GM19467 (cell line): ENCODE measurements around the gene NCAPD3.
"Not testable (repeated sequence)": the region's sequence is repeated elsewhere in the genome, so short reads cannot be mapped to it uniquely, and the experiment has no call there.

ENCODE experiments used
- ATAC-seq: cut with Tn5 transposase; IDR thresholded peaks from one replicate; pipeline ENCODE4 v1.9.1; 2021; ENCODE audit warnings: mild to moderate bottlenecking, moderate library complexity; ENCODE audit not compliant: unreplicated experiment

The NCAPD3 gene, protein sequence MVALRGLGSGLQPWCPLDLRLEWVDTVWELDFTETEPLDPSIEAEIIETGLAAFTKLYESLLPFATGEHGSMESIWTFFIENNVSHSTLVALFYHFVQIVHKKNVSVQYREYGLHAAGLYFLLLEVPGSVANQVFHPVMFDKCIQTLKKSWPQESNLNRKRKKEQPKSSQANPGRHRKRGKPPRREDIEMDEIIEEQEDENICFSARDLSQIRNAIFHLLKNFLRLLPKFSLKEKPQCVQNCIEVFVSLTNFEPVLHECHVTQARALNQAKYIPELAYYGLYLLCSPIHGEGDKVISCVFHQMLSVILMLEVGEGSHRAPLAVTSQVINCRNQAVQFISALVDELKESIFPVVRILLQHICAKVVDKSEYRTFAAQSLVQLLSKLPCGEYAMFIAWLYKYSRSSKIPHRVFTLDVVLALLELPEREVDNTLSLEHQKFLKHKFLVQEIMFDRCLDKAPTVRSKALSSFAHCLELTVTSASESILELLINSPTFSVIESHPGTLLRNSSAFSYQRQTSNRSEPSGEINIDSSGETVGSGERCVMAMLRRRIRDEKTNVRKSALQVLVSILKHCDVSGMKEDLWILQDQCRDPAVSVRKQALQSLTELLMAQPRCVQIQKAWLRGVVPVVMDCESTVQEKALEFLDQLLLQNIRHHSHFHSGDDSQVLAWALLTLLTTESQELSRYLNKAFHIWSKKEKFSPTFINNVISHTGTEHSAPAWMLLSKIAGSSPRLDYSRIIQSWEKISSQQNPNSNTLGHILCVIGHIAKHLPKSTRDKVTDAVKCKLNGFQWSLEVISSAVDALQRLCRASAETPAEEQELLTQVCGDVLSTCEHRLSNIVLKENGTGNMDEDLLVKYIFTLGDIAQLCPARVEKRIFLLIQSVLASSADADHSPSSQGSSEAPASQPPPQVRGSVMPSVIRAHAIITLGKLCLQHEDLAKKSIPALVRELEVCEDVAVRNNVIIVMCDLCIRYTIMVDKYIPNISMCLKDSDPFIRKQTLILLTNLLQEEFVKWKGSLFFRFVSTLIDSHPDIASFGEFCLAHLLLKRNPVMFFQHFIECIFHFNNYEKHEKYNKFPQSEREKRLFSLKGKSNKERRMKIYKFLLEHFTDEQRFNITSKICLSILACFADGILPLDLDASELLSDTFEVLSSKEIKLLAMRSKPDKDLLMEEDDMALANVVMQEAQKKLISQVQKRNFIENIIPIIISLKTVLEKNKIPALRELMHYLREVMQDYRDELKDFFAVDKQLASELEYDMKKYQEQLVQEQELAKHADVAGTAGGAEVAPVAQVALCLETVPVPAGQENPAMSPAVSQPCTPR (N-terminal part only)

DNA sequence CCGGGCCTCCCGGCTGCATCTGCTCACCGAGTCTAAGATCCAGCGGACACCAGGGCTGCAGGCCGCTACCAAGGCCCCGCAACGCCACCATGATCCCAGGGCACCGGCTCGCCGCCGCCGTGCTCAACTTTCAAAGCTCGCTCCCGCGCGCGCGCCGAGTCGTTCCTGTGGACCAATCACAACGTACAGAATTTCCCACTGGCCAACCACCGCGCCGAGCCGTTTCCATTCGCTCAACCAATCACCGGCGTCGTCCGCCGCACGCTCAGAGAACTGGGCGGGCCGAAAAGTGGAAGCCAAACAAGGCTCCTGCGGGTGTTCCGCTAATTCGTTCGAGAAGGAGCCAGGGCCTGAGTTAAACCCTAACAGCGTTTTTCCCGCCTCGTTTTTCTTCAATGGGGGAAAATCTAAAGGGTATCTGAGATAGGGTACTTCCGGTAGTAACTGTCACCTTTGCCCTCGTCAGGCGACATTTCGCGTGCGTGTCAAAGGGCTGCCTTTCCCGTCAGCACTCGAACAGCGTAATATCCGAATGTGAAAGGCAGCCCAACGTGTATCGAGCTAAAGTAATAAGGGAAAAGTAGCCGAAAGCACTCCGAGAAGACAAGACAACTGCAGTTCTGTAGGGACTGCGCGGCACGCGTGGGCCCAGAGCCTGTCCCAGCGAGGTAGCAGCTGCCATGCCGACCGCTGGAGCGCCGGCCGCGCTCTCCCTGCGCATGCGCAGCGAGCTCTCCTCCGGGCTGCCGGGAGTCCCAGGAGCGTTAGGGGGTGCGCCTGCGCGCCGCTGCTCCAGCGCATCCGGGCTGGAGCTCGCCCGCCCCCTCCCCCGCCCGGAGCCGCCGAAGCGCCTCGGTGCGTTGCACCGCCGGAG lies at the start of gene NCAPD3, which contains the start of gene VPS26B:
NCAPD3 (minus strand) TSS at position 132 of the 874 bp plus-strand sequence; CDS start at position 91, 41 bp downstream.
VPS26B (plus strand) TSS at position 836 of the 874 bp plus-strand sequence. CDS start 452 bp downstream, outside the sequence.
- ATAC-seq, result peak; percentile 77

DNA sequence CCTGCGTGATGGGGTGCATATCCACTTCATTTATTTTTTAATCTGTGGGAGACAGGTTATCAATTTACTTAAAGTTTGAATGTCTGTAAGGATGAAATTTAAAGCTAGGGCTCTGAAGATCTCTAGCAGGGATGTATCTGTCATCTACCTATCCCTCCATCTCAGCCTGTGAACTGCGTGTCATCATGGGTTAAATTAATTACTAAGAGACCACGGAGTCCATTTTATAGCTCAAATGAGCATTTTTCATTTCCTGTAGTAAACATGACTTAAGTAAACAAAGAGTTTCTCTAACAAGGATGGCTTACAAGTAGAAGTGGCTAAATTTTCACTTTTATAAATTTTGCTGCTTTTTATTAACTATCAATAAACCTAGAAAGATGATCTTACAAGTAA lies 49.5 kb upstream of the NCAPD3 start:
- no peak for ATAC-seq

DNA sequence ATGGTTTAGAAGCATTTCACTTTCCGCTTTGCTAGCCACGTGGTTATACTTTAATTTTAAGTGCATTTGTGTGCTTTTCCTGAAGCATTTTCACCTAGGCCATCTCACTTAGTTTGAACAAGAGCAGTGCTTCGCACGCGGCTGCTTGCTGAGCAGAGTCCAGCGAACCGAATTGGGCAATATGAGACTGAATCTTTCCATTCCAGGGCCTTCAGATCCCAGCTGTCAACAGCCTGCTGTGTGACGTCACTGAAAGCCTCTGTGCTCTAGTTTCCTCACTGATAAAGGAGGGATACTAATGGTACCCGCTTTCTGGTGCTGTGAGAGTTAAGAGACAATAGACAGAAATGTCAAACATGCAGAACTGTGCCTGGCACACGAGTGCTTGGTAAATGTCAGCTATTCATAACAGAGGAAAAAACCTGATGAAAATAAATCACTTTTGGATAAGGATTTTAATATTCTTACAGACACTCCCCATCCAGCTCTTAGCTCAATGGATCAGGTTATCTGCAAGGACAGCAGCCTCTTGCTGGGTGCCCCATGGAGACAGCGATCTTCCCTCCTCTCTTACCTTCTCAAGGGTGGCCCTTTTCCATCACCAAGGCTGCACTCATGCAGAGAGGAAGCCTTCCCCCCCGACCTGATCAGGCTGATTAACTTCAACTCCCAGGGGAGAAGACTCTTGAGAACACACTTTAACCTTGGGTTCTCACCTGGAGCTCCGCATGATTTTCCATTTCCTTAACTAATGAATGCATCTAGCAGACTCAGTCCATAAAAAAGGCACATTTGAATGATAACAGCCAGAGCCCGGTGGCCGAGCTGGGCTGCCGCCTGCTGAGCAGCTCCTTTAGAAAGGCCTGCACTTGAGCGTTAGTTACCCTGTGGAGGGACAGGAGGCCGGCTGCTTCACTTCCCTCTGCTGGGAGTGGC lies 48.9 kb upstream of the NCAPD3 start:
- ATAC-seq, result no peak

DNA sequence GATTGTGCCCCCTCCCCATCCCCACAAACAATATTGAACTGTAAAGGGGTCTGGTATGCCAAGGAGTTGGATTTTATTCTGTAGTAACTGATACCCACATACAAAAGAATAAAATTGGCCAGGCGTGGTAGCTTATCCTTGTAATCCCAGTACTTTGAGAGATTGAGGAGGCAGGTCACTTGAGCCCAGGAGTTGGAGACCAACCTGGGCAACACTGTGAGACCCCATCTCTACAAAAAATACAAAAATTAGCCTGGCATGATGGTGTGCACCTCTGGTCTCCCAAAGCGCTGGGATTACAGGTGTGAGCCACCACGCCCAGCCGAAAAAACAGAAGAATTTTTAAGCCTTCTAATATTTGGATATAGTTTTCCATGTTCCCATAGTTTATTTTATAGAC lies 48.2 kb upstream of the NCAPD3 start:
- no peak for ATAC-seq

DNA sequence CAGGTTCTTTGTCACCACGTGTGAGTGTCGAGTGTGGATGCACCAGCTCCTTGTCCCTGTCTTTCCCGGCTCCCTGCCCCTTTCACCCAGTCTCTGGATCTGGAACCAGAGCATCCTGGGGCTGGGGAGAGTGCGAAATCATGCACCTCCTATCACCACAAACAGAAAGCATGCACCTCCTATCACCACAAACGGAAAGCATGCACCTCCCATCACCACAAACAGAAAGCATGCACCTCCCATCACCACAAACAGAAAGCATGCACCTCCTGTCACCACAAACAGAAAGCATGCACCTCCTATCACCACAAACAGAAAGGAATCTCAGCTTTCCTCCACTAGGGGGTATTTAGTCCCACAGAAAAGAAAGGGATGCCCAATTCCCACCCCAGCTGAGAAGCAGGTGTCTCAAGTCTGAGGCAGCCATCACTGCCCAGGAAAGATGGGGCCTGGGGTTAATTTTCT lies 46.5 kb upstream of the NCAPD3 start:
- ATAC-seq, result no peak

DNA sequence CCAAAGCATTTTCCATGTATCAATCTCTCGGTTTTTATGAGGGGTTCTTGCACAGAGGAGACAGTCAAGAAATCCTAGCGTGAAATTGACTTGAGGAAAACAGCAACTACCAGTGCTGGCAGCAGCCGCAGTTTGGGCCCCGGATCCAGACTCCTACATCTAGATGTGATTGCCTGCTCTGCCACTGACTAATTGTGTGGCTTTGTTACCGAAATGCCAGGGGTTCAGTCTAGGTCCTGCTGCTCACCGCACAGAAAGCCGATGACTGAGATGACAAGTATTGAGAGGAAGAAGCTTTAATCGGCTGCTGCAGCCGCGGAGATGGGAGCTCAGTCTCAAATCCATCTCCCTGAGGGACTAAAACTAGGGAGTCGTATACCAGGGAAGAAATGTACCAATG lies 44.2 kb upstream of the NCAPD3 start:
- ATAC-seq, result no peak

DNA sequence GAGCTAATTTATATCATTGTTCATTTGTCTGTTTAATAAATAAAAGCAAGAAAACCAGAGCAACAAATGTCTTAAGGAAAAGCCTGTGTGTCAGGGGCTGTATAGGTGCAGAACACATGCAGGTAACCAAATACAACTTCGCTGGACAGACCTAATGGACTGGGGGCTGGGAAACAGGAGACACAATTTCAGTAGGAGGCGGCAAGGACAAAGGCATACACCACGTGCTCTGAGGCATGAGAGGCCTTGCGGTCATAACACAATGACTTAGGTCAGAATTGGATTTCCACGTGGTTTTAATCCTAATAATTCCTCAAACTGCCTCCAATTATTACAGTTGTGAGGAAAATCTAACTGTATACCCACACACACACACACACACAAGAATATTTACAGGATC lies 43.7 kb upstream of the NCAPD3 start:
- ATAC-seq, result no peak

DNA sequence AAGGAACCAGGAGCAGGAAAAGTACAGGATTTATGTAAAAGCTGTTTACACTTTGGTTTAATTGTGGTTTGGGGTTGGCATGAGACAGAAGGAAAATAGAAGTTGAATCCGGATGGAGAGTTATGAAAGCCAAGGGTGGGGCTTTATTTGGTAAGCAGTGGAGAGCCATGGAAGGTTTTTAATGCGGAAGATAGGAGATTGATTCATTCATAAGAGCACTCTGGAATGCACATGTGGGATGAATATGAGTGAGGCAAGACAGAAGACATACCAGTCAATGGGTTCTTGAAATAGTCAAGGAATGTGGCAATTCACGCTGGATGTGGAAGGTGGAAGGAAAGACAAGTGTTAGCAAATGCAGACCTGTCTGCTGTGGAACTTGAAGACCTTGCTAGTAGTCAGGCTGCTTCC lies 43.1 kb upstream of the NCAPD3 start:
- no peak for ATAC-seq

DNA sequence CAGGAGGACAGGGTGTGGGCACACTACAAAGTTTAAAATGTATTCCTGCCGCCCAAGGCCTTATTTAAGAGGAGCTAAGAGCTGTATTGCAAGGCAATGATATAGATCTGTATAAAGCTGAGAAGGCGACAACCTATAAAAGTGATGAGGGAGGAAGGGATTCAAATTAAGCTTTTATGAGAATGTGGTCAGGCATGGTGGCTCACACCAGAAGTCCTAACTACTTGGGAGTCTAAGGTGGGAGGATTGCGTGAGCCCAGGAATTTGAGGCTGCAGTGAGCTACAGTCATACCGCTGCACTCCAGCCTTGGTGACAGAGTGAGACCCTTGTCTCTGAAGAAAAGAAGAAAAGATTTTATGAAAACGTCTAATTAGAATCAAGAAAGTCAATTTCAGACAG lies 42.7 kb upstream of the NCAPD3 start:
- no peak for ATAC-seq

DNA sequence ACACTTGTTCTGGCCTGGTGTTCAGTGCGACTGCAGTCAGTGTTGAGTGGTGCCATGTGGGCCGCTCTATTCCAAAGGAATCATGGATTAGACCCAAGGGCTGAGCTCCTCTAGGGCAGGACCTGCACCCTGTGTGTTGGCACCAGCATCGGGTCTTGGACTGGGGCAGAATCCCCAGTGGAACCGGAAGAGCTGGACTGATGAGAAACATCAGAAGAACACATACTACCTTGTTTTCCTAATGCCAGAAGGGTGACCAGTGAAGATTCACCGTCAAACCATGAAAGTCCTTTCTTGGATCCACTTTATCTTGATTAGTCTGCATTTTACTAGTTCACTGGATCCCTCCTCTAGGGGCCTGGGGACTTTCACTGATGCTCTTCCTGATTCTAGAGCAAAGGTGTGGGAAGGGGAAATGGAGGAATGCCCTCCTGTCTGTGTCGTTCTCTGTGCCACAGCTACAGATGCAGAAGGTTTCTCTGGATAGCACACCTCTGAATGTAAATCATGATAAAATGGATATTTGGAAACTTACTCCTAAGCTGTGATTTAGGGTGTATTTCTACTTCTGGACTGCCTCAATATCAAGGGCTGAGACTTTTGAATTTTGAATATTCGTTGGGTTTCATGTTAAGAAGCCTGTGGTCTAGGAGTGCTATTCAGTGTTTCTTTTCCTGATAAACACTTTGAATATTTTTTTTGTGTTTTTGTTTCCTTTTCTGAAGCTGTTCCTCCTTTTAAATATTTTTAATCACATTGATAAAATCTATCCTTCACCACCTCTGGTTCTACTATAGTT lies 41.4 kb upstream of the NCAPD3 start:
- ATAC-seq, result no peak

DNA sequence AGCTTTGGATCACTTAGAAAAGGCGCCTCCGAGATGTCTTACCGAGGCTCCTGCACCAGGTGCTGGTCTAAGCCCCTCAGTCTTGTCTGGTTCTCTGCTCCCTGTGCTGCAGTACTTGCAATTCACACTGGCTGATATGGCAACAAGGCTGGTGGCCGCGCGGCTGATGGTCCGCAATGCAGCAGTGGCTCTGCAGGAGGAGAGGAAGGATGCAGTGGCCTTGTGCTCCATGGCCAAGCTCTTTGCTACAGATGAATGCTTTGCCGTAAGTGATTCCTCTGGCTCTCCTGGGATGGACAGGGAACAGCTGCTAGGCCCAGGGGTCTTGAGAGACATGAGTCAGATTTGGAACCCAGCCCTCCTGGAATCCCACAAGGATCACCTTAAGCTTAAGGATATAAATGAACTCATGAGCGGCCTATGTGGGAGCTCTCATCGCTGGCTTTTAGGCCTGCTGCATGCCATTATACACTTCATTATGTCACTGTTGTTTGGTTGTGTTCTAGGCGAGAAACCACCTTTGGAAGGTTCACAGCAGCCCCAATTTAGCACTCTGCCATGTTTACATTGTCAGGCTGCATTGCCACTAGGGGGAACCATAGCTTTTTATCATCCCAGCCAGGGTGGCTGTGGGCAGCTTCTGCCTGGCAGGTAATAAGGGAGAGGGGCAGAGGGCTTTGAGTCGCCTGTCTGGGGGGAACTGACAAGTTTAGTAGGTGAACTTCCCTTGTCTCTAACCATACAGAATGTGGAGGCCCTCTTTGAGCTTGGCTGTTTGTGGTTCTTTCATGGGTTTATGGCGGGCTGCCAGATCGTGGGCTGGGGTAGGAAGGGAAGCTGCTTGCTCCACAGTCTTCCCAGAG lies 38.1 kb upstream of the NCAPD3 start:
- ATAC-seq, result no peak

DNA sequence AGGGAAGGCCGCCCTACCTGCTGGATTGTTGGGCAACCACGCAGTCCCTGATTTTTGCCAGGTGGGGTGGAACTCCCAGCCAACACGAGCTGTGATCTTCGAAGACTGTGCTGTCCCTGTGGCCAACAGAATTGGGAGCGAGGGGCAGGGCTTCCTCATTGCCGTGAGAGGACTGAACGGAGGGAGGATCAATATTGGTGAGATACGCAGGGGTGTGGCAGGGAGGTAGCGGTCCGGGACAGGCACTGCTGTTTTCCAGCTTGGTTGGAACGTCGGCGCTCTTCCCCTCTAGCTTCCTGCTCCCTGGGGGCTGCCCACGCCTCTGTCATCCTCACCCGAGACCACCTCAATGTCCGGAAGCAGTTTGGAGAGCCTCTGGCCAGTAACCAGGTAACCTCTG lies 37.2 kb upstream of the NCAPD3 start:
- ATAC-seq, result no peak

DNA sequence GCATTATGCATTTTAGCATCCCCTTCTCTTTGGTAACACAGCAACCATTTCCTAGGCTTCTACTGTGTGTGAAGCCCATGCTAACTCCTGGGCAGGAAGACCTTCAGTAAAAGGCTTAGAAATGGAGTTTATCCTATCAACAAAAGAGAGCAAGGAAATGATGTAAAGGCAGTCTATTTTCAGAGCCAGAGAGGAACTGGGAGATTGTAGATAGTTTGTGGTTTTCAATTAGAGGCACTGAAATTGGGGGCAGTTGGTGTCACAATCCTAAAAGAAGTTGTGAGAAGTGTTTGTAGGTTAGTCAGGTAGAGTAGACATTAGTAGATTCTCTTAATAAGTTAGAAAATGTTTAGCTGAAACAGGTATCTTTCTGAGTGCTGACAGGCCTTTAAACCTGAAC lies 36.7 kb upstream of the NCAPD3 start:
- no peak for ATAC-seq

DNA sequence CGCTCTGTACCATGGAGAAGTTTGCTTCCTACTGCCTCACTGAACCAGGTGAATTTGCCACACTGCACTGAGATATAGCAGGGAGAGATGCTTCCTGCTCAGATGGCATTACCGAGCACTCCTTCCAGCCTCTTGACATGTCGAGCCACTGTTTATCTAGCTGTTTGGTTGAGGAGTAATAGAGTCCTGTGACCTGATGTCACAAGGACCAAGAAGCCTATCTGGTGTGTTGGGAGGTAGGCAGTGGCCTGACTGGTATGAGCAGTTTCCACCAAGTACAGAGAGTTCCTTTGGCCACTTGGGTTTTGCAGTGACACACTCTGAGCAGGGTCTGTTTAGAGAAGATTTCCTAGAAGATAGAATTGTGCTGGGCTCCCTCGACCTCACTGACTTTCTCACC lies 34.8 kb upstream of the NCAPD3 start:
- ATAC-seq, result no peak

DNA sequence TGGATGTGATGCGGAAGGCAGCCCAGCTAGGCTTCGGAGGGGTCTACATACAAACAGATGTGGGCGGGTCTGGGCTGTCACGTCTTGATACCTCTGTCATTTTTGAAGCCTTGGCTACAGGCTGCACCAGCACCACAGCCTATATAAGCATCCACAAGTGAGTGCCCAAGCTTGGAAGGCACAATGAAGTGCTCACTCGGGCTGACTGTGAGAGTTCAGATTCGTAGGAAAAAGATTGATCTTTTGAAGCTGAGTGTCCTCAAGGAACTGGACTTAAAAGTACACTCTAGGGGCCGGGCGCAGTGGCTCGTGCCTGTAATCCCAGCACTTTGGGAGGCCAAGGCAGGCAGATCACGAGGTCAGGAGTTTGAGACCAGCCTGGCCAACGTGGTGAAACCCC lies 33.3 kb upstream of the NCAPD3 start:
- no peak for ATAC-seq

DNA sequence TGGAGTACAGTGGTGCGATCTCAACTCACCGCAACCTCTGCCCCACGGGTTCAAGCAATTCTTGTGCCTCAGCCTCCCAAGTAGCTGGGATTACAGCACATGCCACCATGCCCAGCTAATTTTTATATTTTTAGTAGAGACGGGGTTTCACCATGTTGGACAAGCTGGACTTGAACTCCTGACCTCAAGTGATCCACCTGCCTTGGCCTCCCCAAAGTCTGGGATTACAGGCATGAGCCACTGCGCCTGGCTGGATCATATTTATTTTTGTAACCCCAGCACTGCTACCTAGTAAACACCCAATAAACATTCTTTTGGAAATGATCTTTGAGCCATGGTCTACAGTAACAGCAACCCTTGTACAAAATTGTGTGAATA lies 31.4 kb upstream of the NCAPD3 start:
- not testable (repeated sequence) for ATAC-seq
